Endothelial cell of umbilical vein (primary cell): ENCODE data around the gene CNTN2. TPM values are rescaled to one million over a fixed set of nuclear protein-coding genes. Genes with fewer than 3 reads are reported as not detected.

ENCODE experiments used
- BruUV-seq: library from RNA; stranded (reverse); fragments of 400-500 nt; replicated peaks from 2 replicates; lab custom pipeline; 2021; lab: Mats Ljungman, UMichigan
- CTCF ChIA-PET: fragments of 300-600, 350-600 bp; sonication (Branson Sonifier 250); formaldehyde crosslinking; loops from one replicate; lab custom pipeline; 2021; ENCODE audit warnings: antibody characterized with exemption, inconsistent platforms; lab: Charles Lee
- POLR2A ChIA-PET: fragments of 300-600, 350-600 bp; sonication (Branson Sonifier 250); formaldehyde crosslinking; loops from one replicate; lab custom pipeline; 2021; ENCODE audit warnings: antibody characterized with exemption, inconsistent platforms; lab: Charles Lee
- DNase-seq: peaks from one replicate; pipeline ENCODE4 v3.0.0-alpha.2; 2011; ENCODE audit warnings: low read depth, low spot score
- FAIRE-seq: peaks from 2 replicates; lab custom pipeline; 2011; peaks lifted over from hg19 to GRCh38; lab: Jason Lieb, UNC
- H2AFZ ChIP-seq: 2 replicates; pipeline ENCODE4 v1.6.0; 2012; ENCODE audit warnings: low read depth, low read length, control low read depth, inconsistent platforms
- H3K27ac ChIP-seq: 2 replicates; pipeline ENCODE4 v1.5.1; 2011; ENCODE audit warnings: low read depth, mild to moderate bottlenecking, control low read depth, low read length, moderate library complexity; ENCODE audit not compliant: insufficient read depth
- H3K27me3 ChIP-seq, 2 experiments: 2 replicates each; pipeline versions ENCODE4 v1.6.0 to v1.6.1; 2011; ENCODE audit warnings: low read length in 2 of 2, mixed read lengths in 1 of 2; ENCODE audit not compliant: control insufficient read depth in 2 of 2, insufficient read depth in 2 of 2
- H3K36me3 ChIP-seq, 2 experiments: 2 replicates in 1 of 2; 3 replicates in 1 of 2; pipeline ENCODE4 v1.5.1; 2011; ENCODE audit warnings: low read length in 2 of 2, mild to moderate bottlenecking in 1 of 2, moderate library complexity in 1 of 2; ENCODE audit not compliant: control insufficient read depth in 2 of 2, insufficient read depth in 2 of 2; ENCODE audit errors: extremely low read depth in 1 of 2
- H3K4me1 ChIP-seq: 3 replicates; pipeline ENCODE4 v1.5.1; 2011; ENCODE audit warnings: mild to moderate bottlenecking, low read length; ENCODE audit not compliant: control insufficient read depth, insufficient read depth; ENCODE audit errors: extremely low read depth
- H3K4me2 ChIP-seq: 2 replicates; pipeline ENCODE4 v1.6.1; 2011; ENCODE audit warnings: low read length, control low read depth, mixed read lengths; ENCODE audit not compliant: insufficient read depth
- H3K4me3 ChIP-seq, 3 experiments: fragments of 200-600 bp in 1 of 3; sonication (generic), shearing (Covaris generic) in 1 of 3; replicated peaks in 1 of 3; 2 replicates each; pipeline ENCODE4 v1.5.1; 2011 to 2016; ENCODE audit warnings: control low read depth in 3 of 3, low read length in 3 of 3, mild to moderate bottlenecking in 2 of 3, inconsistent platforms in 1 of 3, low read depth in 1 of 3, moderate library complexity in 1 of 3; ENCODE audit not compliant: insufficient read depth in 1 of 3
- H3K79me2 ChIP-seq: 2 replicates; pipeline ENCODE4 v1.6.0; 2012; ENCODE audit warnings: low read length, inconsistent platforms; ENCODE audit not compliant: control insufficient read depth, insufficient read depth
- H3K9ac ChIP-seq: replicated peaks from 2 replicates; pipeline ENCODE3; 2011; ENCODE audit warnings: low read length, control low read depth; ENCODE audit not compliant: insufficient read depth; ENCODE audit errors: extremely low read depth
- H3K9me1 ChIP-seq: replicated peaks from 3 replicates; pipeline ENCODE4 v1.6.0; 2011; ENCODE audit warnings: mild to moderate bottlenecking, low read length; ENCODE audit not compliant: control insufficient read depth, insufficient read depth; ENCODE audit errors: extremely low read depth
- H3K9me3 ChIP-seq: replicated peaks from 2 replicates; pipeline ENCODE4 v1.5.1; 2012; ENCODE audit warnings: low read length, inconsistent platforms; ENCODE audit not compliant: control insufficient read depth, insufficient read depth
- H4K20me1 ChIP-seq: replicated peaks from 2 replicates; pipeline ENCODE3; 2011; ENCODE audit warnings: mild to moderate bottlenecking, low read length; ENCODE audit not compliant: control insufficient read depth, insufficient read depth; ENCODE audit errors: extremely low read depth
- CTCF ChIP-seq, 2 donors: IDR thresholded peaks; 1 replicate in 1 of 2; 2 replicates in 1 of 2; pipeline ENCODE4 v1.5.1; 2011; ENCODE audit warnings: low read length in 2 of 2, mild to moderate bottlenecking in 2 of 2, moderate library complexity in 2 of 2, control low read depth in 1 of 2, inconsistent platforms in 1 of 2, low read depth in 1 of 2; ENCODE audit not compliant: insufficient read depth in 1 of 2; ENCODE audit errors: extremely low read depth in 1 of 2
- EZH2 ChIP-seq: IDR thresholded peaks from 2 replicates; pipeline ENCODE4 v1.6.1; 2012; ENCODE audit warnings: borderline replicate concordance, low read depth, mild to moderate bottlenecking, moderate library complexity, low read length, inconsistent platforms; ENCODE audit not compliant: severe bottlenecking
- FOS ChIP-seq: IDR thresholded peaks from 2 replicates; pipeline ENCODE4 v1.6.1; 2011; ENCODE audit warnings: mild to moderate bottlenecking, low read length, moderate library complexity, borderline replicate concordance; ENCODE audit not compliant: insufficient read depth
- GATA2 ChIP-seq: IDR thresholded peaks from 2 replicates; pipeline ENCODE4 v1.7.0; 2011; ENCODE audit warnings: low read depth, mild to moderate bottlenecking, moderate library complexity, mixed read lengths, low read length; ENCODE audit not compliant: insufficient read length, insufficient read depth
- JUN ChIP-seq: IDR thresholded peaks from 2 replicates; pipeline ENCODE4 v1.6.1; 2011; ENCODE audit warnings: borderline replicate concordance, low read depth; ENCODE audit not compliant: insufficient read length, insufficient read depth
- MYC ChIP-seq: IDR thresholded peaks from one replicate; pipeline ENCODE4 v1.6.1; 2011; ENCODE audit warnings: mild to moderate bottlenecking, low read depth, low read length
- POLR2A ChIP-seq: IDR thresholded peaks from 2 replicates; pipeline ENCODE4 v1.6.1; 2012; ENCODE audit warnings: low read depth, mild to moderate bottlenecking, control low read depth, low read length
- POLR2AphosphoS5 ChIP-seq: IDR thresholded peaks from 2 replicates; pipeline ENCODE4 v1.6.1; 2012; ENCODE audit warnings: low read depth, mild to moderate bottlenecking, control low read depth, low read length, moderate library complexity; ENCODE audit not compliant: insufficient read depth
- dilution Hi-C: fragments of 300-500 bp; cut with MboI; formaldehyde crosslinking; loops from one replicate; pipeline ENCODE4 v1.15.0; 2019; ENCODE audit warnings: low sequenced_read_pairs; ENCODE audit not compliant: extremely low pct_ligation_motif_present
- intact Hi-C: fragments of 100-400 bp; cut with micrococcal nuclease; formaldehyde crosslinking; loops from one replicate; pipeline ENCODE4 v1.10.0; 2022
- polyA plus RNA-seq, 4 experiments: library from polyadenylated mRNA; depleted of rRNA in 3 of 4; stranded (reverse) in 3 of 4; unstranded in 1 of 4; fragments of >200 nt; gene quantifications; 2 replicates each; pipeline versions ENCODE4 v1.2.1 to v1.2.3, GENCODE V29; 2011 to 2012; ENCODE audit warnings: missing spikeins in 1 of 4
- total RNA-seq: library from RNA; stranded (reverse); gene quantifications from 2 replicates; pipeline ENCODE4 v1.2.3, GENCODE V29; 2021
- TF ChIP-seq, protein P1 (sequence below): IDR thresholded peaks from 2 replicates; pipeline ENCODE4 v1.6.1; 2011; ENCODE audit not compliant: insufficient read depth, insufficient read length

Gene CNTN2
- total and polyA plus RNA-seq, 2 donors (not counting 3 experiments of a cell fraction or from before 2014, with no cell fraction given) = not detected

DNA sequence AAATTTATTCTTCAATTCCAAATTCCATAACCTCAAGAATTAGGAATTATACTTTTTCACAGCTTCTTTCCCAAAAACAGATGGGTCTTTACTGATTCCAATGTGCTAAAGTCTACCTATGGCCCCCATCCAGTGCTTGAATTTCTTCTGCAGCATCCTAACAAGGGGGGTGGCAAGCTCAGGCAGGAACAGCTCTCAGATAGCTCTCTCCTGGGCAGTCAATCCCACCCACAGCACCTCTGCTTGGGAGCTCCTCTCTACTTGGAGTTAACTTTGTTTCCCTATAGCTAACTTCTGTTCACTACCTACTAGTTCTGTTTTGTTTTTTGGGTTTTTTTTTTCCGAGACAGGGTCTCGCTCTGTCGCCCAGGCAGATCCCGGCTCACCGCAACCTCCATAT lies 66.7 kb downstream of the CNTN2 start:
- BruUV-seq = no TSS peak
- CTCF ChIA-PET = interaction anchor here (0.5 to 2.4 kb wide), 4 partner anchors 11 to 55 kb away, joined by 3 to 21 read pairs (median 4); no protein-coding TSS in a partner anchor
- no peaks in the 10 kb centered on the region for H3K79me2 ChIP-seq

More for the DNA sequence above, 66.7 kb downstream of the CNTN2 start:
- Histone ChIP-seq H3K9me3 (no peaks in the 10 kb centered on the region), H2AFZ (no peak overlapping the region), H3K4me2 (no peak overlapping the region), H3K36me3 (peaks cover 8 to 12% of the 10 kb centered on the region in 2 experiments), H3K9ac (no peak overlapping the region), H4K20me1 (no peaks in the 10 kb centered on the region), H3K9me1 (no peaks in the 10 kb centered on the region), H3K27me3 (no peaks in the 10 kb centered on the region), H3K4me3 (no peak overlapping the region), H3K27ac (no peak overlapping the region), H3K4me1 (no peaks in the 10 kb centered on the region)
- dilution Hi-C loops (no loop called here), intact Hi-C loops (no loop called here)
- FAIRE-seq (no peak), DNase-seq (no peak)
- TF ChIP-seq POLR2A (no peak), CTCF (IDR thresholded peaks at IDR 0.05; ENCODE audit: extremely low read depth in 1 of 2, insufficient read depth in 1 of 2, low read depth in 1 of 2, low read length in 2 of 2) (no peak), GATA2 (no peak), FOS (no peak), POLR2AphosphoS5 (no peak), MYC (no peak), EZH2 (no peak), JUN (no peak)
- TF ChIP-seq, protein P1, sequence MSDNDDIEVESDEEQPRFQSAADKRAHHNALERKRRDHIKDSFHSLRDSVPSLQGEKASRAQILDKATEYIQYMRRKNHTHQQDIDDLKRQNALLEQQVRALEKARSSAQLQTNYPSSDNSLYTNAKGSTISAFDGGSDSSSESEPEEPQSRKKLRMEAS = no peak
- POLR2A ChIA-PET = interaction anchor here (1.4 kb wide), 1 partner anchor 12 kb away, joined by 4 read pairs; the partner anchor contains the start of gene RBBP5
